HG03135 (cell line): Measurements from ENCODE around the gene SHROOM3.

Experiments used
- ATAC-seq: cut with Tn5 transposase; IDR thresholded peaks from one replicate; pipeline ENCODE4 v1.9.1; 2021; ENCODE audit warnings: mild to moderate bottlenecking, moderate library complexity; ENCODE audit not compliant: unreplicated experiment

SHROOM3 gene

GRCh38 chr4:76800902-76801301 lies 365.9 kb downstream of the SHROOM3 start:
- ATAC-seq: no peak

DNA sequence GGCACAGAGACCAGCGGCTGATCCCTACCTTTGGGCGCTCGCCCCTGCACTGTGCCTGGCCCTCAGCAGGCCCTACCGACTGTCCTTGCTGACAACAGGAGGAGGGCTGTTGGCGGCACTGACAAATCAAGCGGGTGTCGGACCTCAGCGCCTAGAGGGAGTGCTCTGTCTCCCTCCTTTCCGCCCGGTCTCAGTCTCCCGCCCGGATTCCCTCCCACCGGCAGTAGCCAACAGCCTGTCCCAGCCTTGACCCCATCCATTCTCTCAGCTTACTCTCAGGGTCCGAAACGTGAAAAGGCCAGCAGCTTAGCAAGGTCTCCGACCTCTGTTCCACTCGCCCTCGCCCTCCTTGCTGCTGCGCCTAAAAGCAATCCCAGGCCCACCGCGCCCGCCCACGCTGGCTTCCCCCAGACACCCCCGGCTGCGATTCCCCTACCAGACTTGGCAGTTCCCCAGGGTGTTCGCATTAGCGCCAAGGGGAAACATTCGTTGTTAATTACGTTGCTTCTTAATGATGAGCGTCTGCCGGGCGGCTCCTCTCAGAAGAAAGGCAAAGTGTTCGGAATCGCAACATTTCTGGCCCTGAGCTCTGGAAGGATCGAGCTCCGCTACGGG lies 366.7 kb downstream of the SHROOM3 start:
- ATAC-seq: no peak

- no peak for ATAC-seq
These were observed 367.4 kb downstream of the SHROOM3 start for GRCh38 chr4:76802236-76803021.

DNA sequence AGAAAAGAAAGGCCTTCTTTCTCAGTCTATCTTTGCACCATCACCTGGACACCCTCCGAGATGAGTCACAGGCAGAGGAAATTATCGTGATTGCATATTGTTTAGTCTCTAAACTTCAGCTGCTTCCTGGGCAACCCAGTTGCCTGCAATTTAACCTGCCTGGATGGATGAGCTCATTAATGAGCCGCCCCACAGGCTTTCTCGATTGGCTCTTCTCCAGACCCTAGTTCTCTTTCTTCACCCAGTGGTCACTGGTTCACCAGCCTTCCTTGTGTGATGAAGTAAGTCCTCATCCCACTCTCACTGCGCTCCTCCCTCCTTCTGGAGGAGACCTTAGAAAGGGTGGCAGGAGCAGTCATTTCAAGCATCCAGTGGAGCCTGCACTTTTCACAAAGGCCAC lies 368.5 kb downstream of the SHROOM3 start:
- no peak for ATAC-seq

DNA sequence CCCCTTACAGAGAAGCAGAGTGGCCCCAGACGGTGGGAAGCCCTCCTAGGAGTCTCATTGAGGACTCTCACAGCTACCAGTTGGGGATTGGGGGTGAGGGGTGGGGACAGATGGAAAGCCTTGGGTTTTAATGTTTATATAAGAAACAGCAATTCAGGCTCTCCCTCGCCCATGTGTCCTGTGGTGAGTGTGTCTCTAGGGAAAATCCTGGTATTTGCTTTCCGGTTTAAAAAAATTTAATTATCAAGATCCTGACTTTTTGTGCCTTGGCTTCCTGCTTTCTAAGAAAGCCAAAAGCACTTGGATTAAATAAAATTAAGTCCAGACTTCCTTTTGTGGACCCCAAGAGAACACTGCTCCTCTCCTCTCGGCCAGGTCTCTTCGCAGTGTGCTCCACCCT lies 369.1 kb downstream of the SHROOM3 start:
- no peak for ATAC-seq

GRCh38 chr4:76806346-76806745 lies 371.3 kb downstream of the SHROOM3 start:
- ATAC-seq: no peak

DNA sequence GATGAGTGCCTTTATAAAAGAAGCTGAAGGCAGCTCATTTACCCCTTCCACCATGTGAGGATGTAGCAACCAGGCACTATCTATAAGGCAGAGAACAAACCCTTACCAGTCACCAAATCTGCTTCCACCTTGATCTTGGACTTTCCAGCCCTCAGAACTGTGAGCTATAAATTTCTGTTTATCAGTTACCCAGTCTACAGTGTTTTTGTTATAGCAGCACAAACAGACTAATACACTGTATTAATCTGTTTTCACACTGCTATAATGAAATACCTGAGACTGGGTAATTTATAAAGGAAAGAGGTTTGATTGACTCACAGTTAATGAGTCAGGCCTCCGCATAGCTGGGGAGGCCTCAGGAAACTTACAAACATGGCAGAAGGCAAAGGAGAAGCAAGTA lies 371.7 kb downstream of the SHROOM3 start:
- ATAC-seq: no peak

- no peak for ATAC-seq
These were observed 374.7 kb downstream of the SHROOM3 start for GRCh38 chr4:76809594-76810305.

- no peak for ATAC-seq
These were observed 376.8 kb downstream of the SHROOM3 start for GRCh38 chr4:76811604-76812412.

DNA sequence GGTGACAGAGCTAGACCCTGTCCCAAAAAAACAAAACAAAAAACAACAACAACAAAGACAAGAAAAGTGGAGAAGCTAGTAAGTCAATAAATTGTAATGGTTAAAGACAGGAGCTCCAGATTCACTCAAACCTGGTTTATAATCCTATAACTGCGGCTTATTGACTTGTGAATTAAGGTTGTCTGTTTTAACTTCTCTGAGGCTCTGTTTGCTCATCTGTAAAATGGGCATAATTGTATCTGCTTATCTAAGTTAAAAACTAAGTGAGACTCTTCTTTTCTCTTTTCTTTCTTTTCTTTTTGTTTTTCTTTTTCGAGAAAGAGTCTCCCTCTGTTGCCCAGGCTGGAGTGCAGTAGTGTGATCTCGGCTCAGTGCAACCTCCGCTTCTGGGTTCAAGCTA lies 378.0 kb downstream of the SHROOM3 start:
- ATAC-seq: no peak

DNA sequence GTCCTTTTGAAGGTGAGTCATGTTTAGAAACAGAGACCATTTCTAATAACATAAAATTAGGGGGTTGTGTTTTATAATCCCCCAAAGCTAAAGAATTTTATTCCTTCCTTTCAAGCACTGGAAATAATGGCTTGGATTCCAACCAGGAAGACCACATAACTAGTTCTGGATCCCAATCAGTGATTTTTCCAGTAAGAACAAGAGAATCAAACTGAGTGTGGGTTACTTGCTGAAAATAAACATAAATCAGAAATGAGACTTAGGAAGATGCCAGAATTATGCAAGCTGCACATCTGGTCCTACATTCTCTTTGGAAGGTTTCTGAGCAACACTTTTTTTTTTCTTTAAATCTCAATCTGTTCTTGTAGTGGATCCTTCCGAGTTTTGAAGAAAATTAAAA lies 386.6 kb downstream of the SHROOM3 start:
- ATAC-seq: no peak

DNA sequence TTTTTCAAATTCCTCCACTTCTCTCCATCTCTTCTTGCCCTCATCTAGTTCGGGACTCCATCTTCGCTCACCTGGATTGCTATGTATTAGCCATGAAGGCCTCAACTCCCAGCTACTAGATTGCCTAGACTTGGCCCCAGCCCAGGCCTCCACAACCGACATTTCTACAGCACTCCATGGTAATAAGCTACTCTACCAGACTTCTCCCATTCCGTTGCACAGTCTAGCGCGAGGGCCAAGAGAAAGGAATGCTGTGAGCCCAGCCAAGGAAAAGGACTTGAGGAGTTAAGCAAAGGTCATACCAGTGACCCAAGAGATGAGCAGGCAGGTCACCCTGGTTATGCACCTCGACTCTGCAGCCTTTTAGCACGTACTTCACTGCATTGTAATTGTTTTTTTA lies 387.3 kb downstream of the SHROOM3 start:
- no peak for ATAC-seq

DNA sequence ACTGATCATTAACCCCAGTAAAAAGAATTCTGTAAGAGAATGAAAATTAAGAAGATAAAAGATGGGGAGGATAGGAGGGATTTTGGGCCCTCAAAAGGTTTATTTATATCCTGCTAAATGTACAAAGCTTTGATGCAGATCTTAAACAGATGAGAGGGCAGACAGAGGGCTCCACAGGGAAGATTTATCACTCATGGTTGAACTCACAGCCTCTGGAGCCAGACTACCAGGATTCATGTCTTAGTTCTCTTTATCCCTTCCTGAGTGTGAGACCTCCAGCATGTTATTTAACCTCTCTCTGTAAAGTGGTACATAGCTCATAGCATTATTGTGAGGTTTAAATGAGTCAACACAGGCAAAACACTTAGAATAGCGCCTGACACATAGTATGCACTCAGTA lies 388.5 kb downstream of the SHROOM3 start:
- ATAC-seq: no peak

DNA sequence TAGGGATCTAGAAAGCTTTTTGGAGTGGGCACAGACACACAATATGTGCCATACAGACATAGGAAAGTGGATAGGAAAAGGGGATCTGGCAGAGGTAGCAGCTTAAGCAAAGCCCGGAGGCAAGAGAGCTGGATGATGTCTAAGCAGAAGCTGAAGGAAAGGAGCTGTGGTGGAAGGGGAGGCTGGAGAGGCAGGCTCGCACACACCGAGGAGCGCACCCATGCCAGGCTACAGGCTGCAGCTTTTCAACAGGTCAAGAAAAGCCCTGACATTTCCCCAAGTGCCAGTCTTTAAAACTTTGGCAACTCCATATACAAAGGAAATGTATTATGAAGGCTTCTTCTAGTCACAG lies 395.6 kb downstream of the SHROOM3 start:
- no peak for ATAC-seq

- ATAC-seq: no peak
These were observed 396.1 kb downstream of the SHROOM3 start for GRCh38 chr4:76830964-76831703.

- ATAC-seq: no peak
These were observed 396.8 kb downstream of the SHROOM3 start for GRCh38 chr4:76831711-76832373.
